ENCODE results near the gene SRGAP2C.
"Not testable (repeated sequence)": the region's sequence is repeated elsewhere in the genome, so short reads cannot be mapped to it uniquely, and the experiment has no call there.

GRCh38 chr1:121385563-121386288 lies 201.0 kb downstream of the SRGAP2C start:
- TF ChIP-seq POLR2A, CTCF (IDR thresholded peaks at IDR 0.05): not testable (repeated sequence)
